Activated CD4-positive, alpha-beta memory T cell treated with anti-CD3 and anti-CD28 coated beads, Interleukin-2, amount 10 ng/mL, durations not matched to agents 7 days and 5 days (primary cell): Measurements from ENCODE around the gene RNF5. TPM values are rescaled to one million over a fixed set of nuclear protein-coding genes. Genes with fewer than 3 reads are reported as not detected.

Source experiments
- CTCF ChIA-PET: fragments of 350-600 bp; sonication (Branson Sonifier 250); formaldehyde crosslinking; loops from one replicate; lab custom pipeline; 2021; ENCODE audit warnings: antibody characterized with exemption, inconsistent platforms; lab: Charles Lee
- POLR2A ChIA-PET: fragments of 350-600 bp; sonication (Branson Sonifier 250); formaldehyde crosslinking; loops from one replicate; lab custom pipeline; 2021; ENCODE audit warnings: antibody characterized with exemption; lab: Charles Lee
- DNase-seq: peaks from one replicate; pipeline ENCODE4 v3.0.0-alpha.2; 2020
- H3K27ac Mint-ChIP-seq: one replicate; pipeline ENCODE4 v1.8.0; 2021; ENCODE audit warnings: mild to moderate bottlenecking, mixed read lengths
- H3K27me3 Mint-ChIP-seq: one replicate; pipeline ENCODE4 v1.8.0; 2021; ENCODE audit warnings: mixed read lengths
- H3K36me3 Mint-ChIP-seq: one replicate; pipeline ENCODE4 v1.8.0; 2021; ENCODE audit warnings: low read depth, mixed read lengths
- H3K4me1 Mint-ChIP-seq: one replicate; pipeline ENCODE4 v1.8.0; 2021; ENCODE audit warnings: mixed read lengths
- H3K4me3 Mint-ChIP-seq: one replicate; pipeline ENCODE4 v1.8.0; 2021; ENCODE audit warnings: mild to moderate bottlenecking, mixed read lengths
- H3K9me3 Mint-ChIP-seq: one replicate; pipeline ENCODE4 v1.8.0; 2021; ENCODE audit warnings: mixed read lengths
- total RNA-seq, 2 experiments: library from RNA; stranded (reverse); gene quantifications; one replicate each; pipeline ENCODE4 v1.2.3, GENCODE V29; 2021

The RNF5 gene
- total RNA-seq, 2 experiments from 2014 or later = 44.0 to 45.4 TPM

- H3K4me3 Mint-ChIP-seq = no peak overlapping the region
Observed at GRCh38 chr6:32146687-32147086, 31.5 kb upstream of the RNF5 start.

GRCh38 chr6:32147401-32148132 lies 30.6 kb upstream of the RNF5 start:
- H3K27ac Mint-ChIP-seq = no peak overlapping the region
- peaks cover 26% of the 10 kb centered on the region for H3K4me1 Mint-ChIP-seq
- no peak for DNase-seq
- ChIA-PET CTCF (interaction anchor here (0.7 to 1.0 kb wide), 2 partner anchors 45 to 176 kb away, joined by 3 read pairs; partner anchors contain the start of gene DXO), POLR2A (interaction anchor here (1.2 kb wide), 1 partner anchor 48 kb away, joined by 3 read pairs; no protein-coding TSS in a partner anchor)
- H3K27me3 Mint-ChIP-seq = peaks cover 61% of the 10 kb centered on the region
- H3K9me3 Mint-ChIP-seq = no peaks in the 10 kb centered on the region
- no peak overlapping the region for H3K4me3 Mint-ChIP-seq
- peaks cover 5% of the 10 kb centered on the region for H3K36me3 Mint-ChIP-seq

More at GRCh38 chr6:32146687-32147086, 31.5 kb upstream of the RNF5 start:
- Mint-ChIP-seq H3K27me3 (peaks cover 61% of the 10 kb centered on the region), H3K9me3 (no peaks in the 10 kb centered on the region), H3K27ac (no peak overlapping the region), H3K36me3 (peaks cover 5% of the 10 kb centered on the region), H3K4me1 (peaks cover 26% of the 10 kb centered on the region)
- DNase-seq = no peak
- POLR2A ChIA-PET = no interaction called here
- CTCF ChIA-PET = interaction anchor here (1.0 kb wide), 1 partner anchor 175 kb away, joined by 3 read pairs; the partner anchor contains the start of gene DXO

GRCh38 chr6:32148289-32149091 lies 29.7 kb upstream of the RNF5 start:
- CTCF ChIA-PET = interaction anchor here (1.0 to 1.6 kb wide), 2 partner anchors 17 to 47 kb away, joined by 3 to 4 read pairs; no protein-coding TSS in a partner anchor
- peak overlapping the region; percentile 25 for H3K27ac Mint-ChIP-seq
- peak overlapping the region; percentile 70 for H3K4me3 Mint-ChIP-seq
- POLR2A ChIA-PET = interaction anchor here (1.0 to 1.2 kb wide), 2 partner anchors 29 to 47 kb away, joined by 3 to 4 read pairs; no protein-coding TSS in a partner anchor
- no peaks in the 10 kb centered on the region for H3K9me3 Mint-ChIP-seq
- peaks cover 70% of the 10 kb centered on the region for H3K27me3 Mint-ChIP-seq
- peaks cover 5% of the 10 kb centered on the region for H3K36me3 Mint-ChIP-seq
- peak; percentile 68 for DNase-seq
- H3K4me1 Mint-ChIP-seq = peaks cover 29% of the 10 kb centered on the region

DNA sequence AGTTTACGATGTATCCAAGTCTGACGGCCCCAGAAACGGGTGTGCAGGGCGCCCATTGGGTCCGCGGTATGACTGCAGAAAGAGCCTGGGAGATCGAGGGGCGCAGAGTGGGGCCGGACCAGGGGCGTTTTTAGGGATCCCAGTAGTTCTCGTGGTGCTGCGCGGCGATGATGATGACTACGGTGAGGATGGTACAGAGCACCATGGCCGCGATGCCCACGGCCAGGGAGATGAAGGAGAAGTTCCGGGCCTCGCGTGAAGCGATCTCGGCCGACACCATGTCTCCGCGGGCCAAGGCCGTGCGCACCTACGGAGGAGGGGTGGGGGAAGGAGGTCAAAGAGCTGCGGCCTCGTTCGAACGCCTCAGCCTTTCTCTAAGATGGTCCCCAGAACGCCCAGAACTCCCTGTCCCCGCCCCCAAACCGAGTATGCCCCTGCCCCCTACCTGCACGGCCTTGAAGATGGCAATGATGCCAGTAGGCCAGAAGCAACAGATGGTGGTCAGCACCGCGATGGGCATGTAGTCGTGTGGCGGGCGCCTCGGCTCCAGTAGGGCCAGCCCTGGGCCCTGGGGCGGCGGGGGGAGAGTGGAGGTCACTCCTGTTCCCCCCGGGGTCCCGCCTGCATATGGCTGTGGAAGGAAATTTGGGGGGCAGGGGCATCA lies 29.0 kb upstream of the RNF5 start:
- Mint-ChIP-seq H3K36me3 (peaks cover 5% of the 10 kb centered on the region), H3K9me3 (no peaks in the 10 kb centered on the region), H3K4me1 (peaks cover 35% of the 10 kb centered on the region), H3K27me3 (peaks cover 72% of the 10 kb centered on the region), H3K27ac (peak overlapping the region; percentile 25), H3K4me3 (peak overlapping the region; percentile 70)
- no peak for DNase-seq
- CTCF ChIA-PET = interaction anchor here (1.0 to 1.6 kb wide), 2 partner anchors 18 to 46 kb away, joined by 3 to 4 read pairs; no protein-coding TSS in a partner anchor
- POLR2A ChIA-PET = interaction anchor here (1.0 kb wide), 1 partner anchor 28 kb away, joined by 4 read pairs; no protein-coding TSS in a partner anchor

DNA sequence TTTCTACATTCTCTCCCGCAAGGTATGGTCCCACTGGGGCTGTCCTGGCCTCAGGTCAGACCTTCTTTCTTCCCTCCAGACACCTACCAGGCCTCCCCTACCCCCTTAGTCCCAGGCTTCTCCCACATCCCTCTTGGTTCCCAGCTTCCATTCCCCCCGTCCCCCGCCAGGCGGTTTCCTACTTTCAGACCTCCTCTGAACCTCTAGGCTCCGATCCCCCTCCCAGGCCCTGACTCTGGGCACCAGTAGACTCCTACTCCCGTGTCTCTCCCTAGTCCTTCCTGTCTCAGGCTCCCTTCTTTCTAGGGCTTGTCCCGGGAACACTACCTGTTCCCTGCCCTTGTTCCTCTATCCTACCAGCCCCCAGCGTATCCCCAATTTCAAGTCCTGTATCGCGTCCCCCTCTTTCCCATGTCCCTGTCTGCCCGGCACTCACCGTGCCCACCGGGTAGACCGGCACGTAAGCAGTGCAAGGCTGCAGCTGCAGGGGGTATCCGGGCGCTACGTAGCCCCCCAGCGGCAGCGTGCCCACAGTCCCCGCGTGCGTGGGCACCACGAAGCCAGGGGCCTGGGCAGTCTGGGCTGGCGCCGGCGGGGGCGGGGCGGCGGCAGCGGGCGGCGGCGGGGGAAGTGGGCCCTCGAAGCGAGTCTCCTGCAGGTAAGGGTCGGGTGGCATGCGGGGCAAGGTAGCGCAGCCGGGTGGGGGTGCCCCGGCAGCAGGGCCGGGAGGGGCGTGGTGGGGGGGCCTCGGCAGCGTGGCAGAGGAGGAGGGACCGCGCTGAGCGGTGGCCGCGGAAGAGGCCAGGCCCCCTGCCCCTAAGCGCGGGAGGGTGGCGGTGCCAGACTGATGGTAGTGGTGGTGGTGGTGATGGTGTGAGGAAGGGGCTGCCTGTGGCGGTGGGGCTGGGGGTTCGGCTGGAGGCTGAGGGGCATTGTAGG lies 28.0 kb upstream of the RNF5 start:
- no peak for DNase-seq
- peaks cover 67% of the 10 kb centered on the region for H3K27me3 Mint-ChIP-seq
- no peaks in the 10 kb centered on the region for H3K9me3 Mint-ChIP-seq
- ChIA-PET CTCF (interaction anchor here (1.6 kb wide), 1 partner anchor 45 kb away, joined by 4 read pairs; no protein-coding TSS in a partner anchor), POLR2A (no interaction called here)
- H3K36me3 Mint-ChIP-seq = peaks cover 5% of the 10 kb centered on the region
- H3K4me1 Mint-ChIP-seq = peaks cover 45% of the 10 kb centered on the region
- no peak overlapping the region for H3K27ac Mint-ChIP-seq
- H3K4me3 Mint-ChIP-seq = peak overlapping the region; percentile 9

DNA sequence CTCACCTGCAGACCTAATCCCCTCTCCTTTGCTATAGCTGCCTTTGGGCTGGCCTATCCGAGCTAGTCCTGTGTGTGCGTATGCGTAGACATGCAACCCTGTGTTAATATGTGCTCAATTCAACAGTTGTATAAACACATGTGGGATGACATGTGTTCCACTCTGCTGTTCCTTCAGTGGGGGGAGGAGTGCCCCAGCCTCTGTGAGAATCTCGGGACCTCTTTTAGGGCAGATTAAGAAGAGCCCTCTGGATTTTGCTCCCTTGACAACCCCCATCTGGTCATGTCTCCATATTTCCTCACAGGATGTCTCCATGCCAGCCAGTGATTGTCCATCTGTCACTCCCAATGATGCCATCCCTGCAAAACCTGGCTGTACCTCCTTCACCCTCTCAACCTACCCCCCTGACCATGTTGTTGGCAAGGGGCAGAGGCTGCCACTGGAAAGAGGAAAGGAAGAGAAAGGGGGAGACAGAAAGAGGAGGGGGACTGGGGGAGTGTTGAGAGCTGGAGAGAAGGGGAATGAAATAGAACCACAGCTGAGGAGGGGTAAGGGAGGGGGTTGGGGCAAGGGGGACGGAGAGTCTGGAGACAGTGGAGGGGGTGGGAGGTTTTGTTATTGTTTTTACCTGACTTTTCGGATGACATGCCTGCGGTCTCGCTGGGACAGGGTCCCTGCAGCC lies 26.9 kb upstream of the RNF5 start:
- CTCF ChIA-PET = no interaction called here

DNA sequence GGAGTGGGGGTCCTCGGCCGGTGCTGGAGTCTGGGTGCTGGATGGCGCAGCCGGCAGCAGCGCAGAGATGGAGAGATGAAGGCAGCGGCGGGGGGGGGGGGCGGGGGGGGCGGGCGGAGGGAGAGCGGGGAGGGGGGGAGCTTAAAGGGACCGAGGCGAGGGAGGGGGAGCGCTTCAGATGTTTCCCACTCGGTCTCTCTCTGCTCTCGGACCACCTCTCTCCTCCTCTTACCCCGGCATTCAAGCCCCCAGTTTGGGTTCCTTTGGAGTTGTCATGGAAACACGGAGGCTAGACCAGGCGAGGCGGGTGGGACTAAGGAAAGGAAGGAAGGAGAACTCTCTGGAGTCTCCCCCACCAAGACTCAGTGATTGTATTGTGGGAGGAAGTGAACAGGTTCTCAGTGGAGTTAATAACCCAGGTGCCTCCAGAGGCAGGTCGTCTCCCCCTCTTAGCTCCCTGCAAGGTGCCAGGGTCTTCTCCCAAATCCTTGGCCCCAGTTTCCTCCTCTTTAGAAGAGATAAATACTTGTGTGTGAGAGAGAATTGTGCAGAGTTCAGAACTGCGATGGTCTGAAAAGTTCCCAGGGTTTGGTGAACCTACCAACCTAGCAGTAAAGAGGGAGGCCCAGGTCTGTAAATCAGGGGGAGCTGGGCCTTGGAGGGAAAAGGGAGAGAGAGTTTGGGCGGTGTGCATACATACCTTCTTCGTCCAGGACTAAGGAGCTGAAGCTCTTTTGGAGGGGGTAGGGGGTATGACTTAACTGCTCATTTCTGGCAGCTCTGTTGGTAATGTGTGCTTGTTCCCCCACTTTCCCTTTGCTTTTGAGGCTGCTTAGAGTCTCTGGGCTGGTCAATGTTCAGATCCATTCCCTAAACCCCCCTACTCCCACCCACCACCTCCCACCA lies 26.1 kb upstream of the RNF5 start, which contains the start of gene PRRT1:
Gene PRRT1 (minus strand): TSS at position 77 of the 906 bp plus-strand sequence. CDS start 112 bp downstream, outside the sequence.
- peaks cover 5% of the 10 kb centered on the region for H3K36me3 Mint-ChIP-seq
- no peak within 1 kb of the TSS for H3K4me3 Mint-ChIP-seq
- DNase-seq = no peak
- POLR2A ChIA-PET = interaction anchor here (0.9 kb wide), 1 partner anchor 44 kb away, joined by 4 read pairs; no protein-coding TSS in a partner anchor
- no peak within 1 kb of the TSS for H3K27ac Mint-ChIP-seq
- no peaks in the 10 kb centered on the region for H3K9me3 Mint-ChIP-seq
- peaks cover 43% of the 10 kb centered on the region for H3K4me1 Mint-ChIP-seq
- H3K27me3 Mint-ChIP-seq = peaks cover 53% of the 10 kb centered on the region
- CTCF ChIA-PET = interaction anchor here (0.6 to 1.3 kb wide), 2 partner anchors 13 to 43 kb away, joined by 3 to 4 read pairs; no protein-coding TSS in a partner anchor

More for the DNA sequence above, 26.9 kb upstream of the RNF5 start:
- H3K36me3 Mint-ChIP-seq = peaks cover 5% of the 10 kb centered on the region
- peaks cover 47% of the 10 kb centered on the region for H3K4me1 Mint-ChIP-seq
- peaks cover 59% of the 10 kb centered on the region for H3K27me3 Mint-ChIP-seq
- no peak overlapping the region for H3K27ac Mint-ChIP-seq
- no peaks in the 10 kb centered on the region for H3K9me3 Mint-ChIP-seq
- POLR2A ChIA-PET = no interaction called here
- DNase-seq = no peak
- H3K4me3 Mint-ChIP-seq = no peak overlapping the region

GRCh38 chr6:32152769-32153563 lies 25.2 kb upstream of the RNF5 start:
- CTCF ChIA-PET = interaction anchor here (0.6 to 1.3 kb wide), 2 partner anchors 14 to 42 kb away, joined by 3 to 4 read pairs; no protein-coding TSS in a partner anchor
- Mint-ChIP-seq H3K4me1 (peaks cover 35% of the 10 kb centered on the region), H3K27me3 (peaks cover 45% of the 10 kb centered on the region), H3K36me3 (peaks cover 9% of the 10 kb centered on the region), H3K9me3 (no peaks in the 10 kb centered on the region), H3K4me3 (peak overlapping the region; percentile 55), H3K27ac (no peak overlapping the region)
- DNase-seq = no peak
- POLR2A ChIA-PET = interaction anchor here (0.9 kb wide), 1 partner anchor 43 kb away, joined by 4 read pairs; no protein-coding TSS in a partner anchor

DNA sequence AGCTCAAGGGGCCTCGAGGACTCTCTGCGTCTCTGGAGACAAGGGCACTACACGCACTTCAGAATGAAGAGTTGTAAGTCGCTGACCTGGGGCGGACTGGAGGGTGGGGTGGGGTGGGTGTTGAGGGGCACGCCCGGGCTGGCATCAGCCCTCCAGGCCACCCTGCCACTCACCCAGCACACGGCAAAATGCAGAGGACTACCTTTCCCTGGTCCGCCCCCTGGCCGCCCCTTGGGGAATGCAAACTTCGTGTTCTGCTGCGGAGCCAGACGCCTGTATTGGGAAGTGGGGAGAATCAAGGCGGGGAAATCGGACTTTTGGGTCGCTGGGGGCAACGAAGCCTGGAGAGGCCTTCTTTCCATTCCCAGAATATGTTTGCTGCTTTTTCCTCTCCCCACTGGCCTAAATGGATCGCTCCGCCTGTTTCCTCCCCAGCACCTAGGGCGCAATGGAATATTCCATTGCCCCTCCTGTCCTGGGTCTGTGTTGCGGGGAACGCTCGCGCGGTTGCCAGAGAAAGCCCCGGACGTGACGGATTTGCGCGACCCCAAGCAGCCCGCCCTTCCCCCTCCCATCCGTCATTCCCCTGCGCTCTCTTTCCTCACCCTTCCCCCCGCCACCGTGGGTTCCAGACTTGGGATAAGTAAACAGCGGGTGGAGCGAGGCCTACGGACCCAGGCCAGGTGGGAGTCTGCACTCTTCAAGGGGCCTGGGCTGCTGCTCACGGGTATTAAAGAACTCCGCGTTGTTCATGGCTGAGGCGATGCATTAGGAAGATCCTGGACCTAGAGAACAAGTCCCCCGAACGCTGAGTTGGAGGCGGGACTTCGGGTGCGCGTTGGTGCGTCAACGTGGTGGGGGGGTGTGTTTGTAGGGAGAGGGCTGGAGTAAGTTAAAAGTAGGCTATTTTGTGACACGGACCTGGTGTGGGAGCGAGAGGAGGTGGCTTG lies 24.4 kb upstream of the RNF5 start, which contains the start of gene PPT2:
Gene PPT2 (plus strand): TSS at position 578 of the 950 bp plus-strand sequence. CDS start 454 bp downstream, outside the sequence.
- CTCF ChIA-PET = interaction anchor here (1.0 to 1.3 kb wide), 3 partner anchors 35 to 685 kb away, joined by 4 to 6 read pairs (median 4); partner anchors contain the start of gene TAP2
- H3K27ac Mint-ChIP-seq = peak within 1 kb of the TSS; percentile 58

More for the DNA sequence above, 24.4 kb upstream of the RNF5 start, which contains the start of gene PPT2:
- H3K27me3 Mint-ChIP-seq = peaks cover 36% of the 10 kb centered on the region
- peaks cover 26% of the 10 kb centered on the region for H3K4me1 Mint-ChIP-seq
- H3K36me3 Mint-ChIP-seq = peaks cover 6% of the 10 kb centered on the region
- no peaks in the 10 kb centered on the region for H3K9me3 Mint-ChIP-seq
- POLR2A ChIA-PET = interaction anchor here (0.9 to 1.1 kb wide), 4 partner anchors 24 to 42 kb away, joined by 3 to 6 read pairs (median 4); partner anchors contain the start of genes ATF6B and FKBPL
- DNase-seq = peak; percentile 72
- peak within 1 kb of the TSS; percentile 91 for H3K4me3 Mint-ChIP-seq
